CD4-positive, alpha-beta memory T cell (primary cell): Measurements from ENCODE around the gene LRP1B. TPM values are rescaled to one million over a fixed set of nuclear protein-coding genes. Genes with fewer than 3 reads are reported as not detected.

Experiments
- CTCF ChIA-PET: fragments of 350-600 bp; sonication (Branson Sonifier 250); formaldehyde crosslinking; loops from one replicate; lab custom pipeline; 2021; ENCODE audit warnings: inconsistent platforms; ENCODE audit not compliant: partially characterized antibody; lab: Charles Lee
- POLR2A ChIA-PET: fragments of 350-600 bp; sonication (Branson Sonifier 250); formaldehyde crosslinking; loops from one replicate; lab custom pipeline; 2021; ENCODE audit not compliant: partially characterized antibody; lab: Charles Lee
- DNase-seq, 5 donors: peaks; one replicate each; pipeline versions ENCODE4 v3.0.0 to v3.0.0-alpha.2; 2020 to 2022; ENCODE audit warnings: mixed read lengths in 1 of 5
- H3K27ac ChIP-seq: one replicate; pipeline ENCODE4 v1.7.0; 2013; ENCODE audit warnings: low read depth, low read length
- H3K27me3 ChIP-seq: 2 replicates; pipeline ENCODE4 v1.7.0; 2013; ENCODE audit warnings: mild to moderate bottlenecking, low read length, moderate library complexity; ENCODE audit not compliant: insufficient read depth
- H3K36me3 ChIP-seq: 2 replicates; pipeline ENCODE4 v1.7.0; 2013; ENCODE audit warnings: mild to moderate bottlenecking, low read length, moderate library complexity; ENCODE audit not compliant: insufficient read depth
- H3K4me1 ChIP-seq: 2 replicates; pipeline ENCODE4 v1.7.0; 2013; ENCODE audit warnings: mild to moderate bottlenecking, low read length, moderate library complexity; ENCODE audit not compliant: insufficient read depth
- H3K4me3 ChIP-seq, 2 donors: one replicate each; pipeline ENCODE4 v1.7.0; 2013; ENCODE audit warnings: low read length in 2 of 2, mild to moderate bottlenecking in 1 of 2
- H3K9me3 ChIP-seq, 2 donors: one replicate each; pipeline ENCODE4 v1.7.0; 2013; ENCODE audit warnings: low read length in 2 of 2, control low read depth in 1 of 2; ENCODE audit not compliant: control insufficient read depth in 1 of 2
- H3K27ac Mint-ChIP-seq, 7 donors: one replicate each; pipeline ENCODE4 v1.8.0; 2020 to 2021; ENCODE audit warnings: mixed read lengths in 7 of 7, mild to moderate bottlenecking in 6 of 7, inconsistent platforms in 3 of 7, moderate library complexity in 3 of 7
- H3K27me3 Mint-ChIP-seq, 2 donors: one replicate each; pipeline ENCODE4 v1.8.0; 2020 to 2021; ENCODE audit warnings: mixed read lengths in 2 of 2
- H3K36me3 Mint-ChIP-seq, 2 donors: one replicate each; pipeline ENCODE4 v1.8.0; 2020 to 2021; ENCODE audit warnings: mixed read lengths in 2 of 2, inconsistent platforms in 1 of 2, mild to moderate bottlenecking in 1 of 2
- H3K4me1 Mint-ChIP-seq, 4 donors: one replicate each; pipeline ENCODE4 v1.8.0; 2020 to 2021; ENCODE audit warnings: mixed read lengths in 4 of 4, mild to moderate bottlenecking in 1 of 4
- H3K4me3 Mint-ChIP-seq, 8 donors: one replicate each; pipeline ENCODE4 v1.8.0; 2020 to 2021; ENCODE audit warnings: mixed read lengths in 8 of 8, mild to moderate bottlenecking in 7 of 8, moderate library complexity in 6 of 8, inconsistent platforms in 3 of 8
- H3K9me3 Mint-ChIP-seq, 8 donors: one replicate each; pipeline ENCODE4 v1.8.0; 2020 to 2021; ENCODE audit warnings: mixed read lengths in 8 of 8, mild to moderate bottlenecking in 5 of 8, inconsistent platforms in 3 of 8, moderate library complexity in 1 of 8
- intact Hi-C: fragments of 100-400 bp; cut with micrococcal nuclease; formaldehyde crosslinking; loops from one replicate; pipeline ENCODE4 v1.15.1; 2023
- polyA plus RNA-seq, 2 donors: library from polyadenylated mRNA; unstranded; fragments of 300-500 nt; fragmentation: Illumina TruSeq; gene quantifications; one replicate each; pipeline ENCODE4 v1.2.3, GENCODE V29; 2021
- total RNA-seq, 2 experiments: library from RNA; stranded (reverse); gene quantifications; one replicate each; pipeline ENCODE4 v1.2.3, GENCODE V29; 2021

The LRP1B gene
- total and polyA plus RNA-seq, 4 experiments from 2014 or later = not detected

GRCh38 chr2:140929849-140930248 lies 1201.0 kb downstream of the LRP1B start:
- Mint-ChIP-seq H3K9me3 (peaks cover 0 to 27% (median 4%) of the 10 kb centered on the region in 8 donors), H3K36me3 (no peaks in the 10 kb centered on the region), H3K4me1 (no peaks in the 10 kb centered on the region), H3K27me3 (no peaks in the 10 kb centered on the region), H3K27ac (no peak overlapping the region), H3K4me3 (no peak overlapping the region)
- intact Hi-C loops = no loop called here
- H3K4me1 ChIP-seq = no peaks in the 10 kb centered on the region
- POLR2A ChIA-PET = no interaction called here
- no peaks in the 10 kb centered on the region for H3K36me3 ChIP-seq
- H3K27me3 ChIP-seq = no peaks in the 10 kb centered on the region
- H3K4me3 ChIP-seq = no peak overlapping the region
- no peaks in the 10 kb centered on the region for H3K9me3 ChIP-seq
- CTCF ChIA-PET = no interaction called here
- no peak overlapping the region for H3K27ac ChIP-seq
- DNase-seq = no peak

GRCh38 chr2:140918426-140918825 lies 1212.4 kb downstream of the LRP1B start:
- no peaks in the 10 kb centered on the region for H3K27me3 ChIP-seq
- peaks cover 1 to 28% (median 11%) of the 10 kb centered on the region in 8 donors for H3K9me3 Mint-ChIP-seq
- ChIA-PET POLR2A (no interaction called here), CTCF (no interaction called here)
- H3K27ac ChIP-seq = no peak overlapping the region
- H3K4me1 ChIP-seq = no peaks in the 10 kb centered on the region
- H3K36me3 Mint-ChIP-seq = no peaks in the 10 kb centered on the region
- intact Hi-C loops = no loop called here
- no peak for DNase-seq
- H3K27me3 Mint-ChIP-seq = no peaks in the 10 kb centered on the region
- H3K4me1 Mint-ChIP-seq = no peaks in the 10 kb centered on the region
- H3K27ac Mint-ChIP-seq = no peak overlapping the region
- no peak overlapping the region for H3K4me3 ChIP-seq
- peaks cover 0 to 5% of the 10 kb centered on the region in 2 donors for H3K9me3 ChIP-seq
- H3K4me3 Mint-ChIP-seq = no peak overlapping the region
- H3K36me3 ChIP-seq = no peaks in the 10 kb centered on the region

GRCh38 chr2:140916410-140916809 lies 1214.4 kb downstream of the LRP1B start:
- DNase-seq = no peak
- POLR2A ChIA-PET = no interaction called here
- H3K4me3 ChIP-seq = no peak overlapping the region

GRCh38 chr2:140910683-140911082 lies 1220.1 kb downstream of the LRP1B start:
- H3K36me3 ChIP-seq = no peaks in the 10 kb centered on the region
- CTCF ChIA-PET = no interaction called here
- H3K27ac ChIP-seq = no peak overlapping the region
- H3K4me1 ChIP-seq = no peaks in the 10 kb centered on the region
- Mint-ChIP-seq H3K4me1 (no peaks in the 10 kb centered on the region), H3K27ac (no peak overlapping the region), H3K9me3 (peaks cover 0 to 29% (median 13%) of the 10 kb centered on the region in 8 donors), H3K36me3 (no peaks in the 10 kb centered on the region), H3K27me3 (no peaks in the 10 kb centered on the region), H3K4me3 (no peak overlapping the region)
- no peaks in the 10 kb centered on the region for H3K9me3 ChIP-seq
- intact Hi-C loops = no loop called here
- POLR2A ChIA-PET = no interaction called here
- no peak overlapping the region for H3K4me3 ChIP-seq
- H3K27me3 ChIP-seq = no peaks in the 10 kb centered on the region
- no peak for DNase-seq

More at GRCh38 chr2:140916410-140916809, 1214.4 kb downstream of the LRP1B start:
- no peak overlapping the region for H3K27ac Mint-ChIP-seq
- intact Hi-C loops = no loop called here
- no peak overlapping the region for H3K4me3 Mint-ChIP-seq
- no peaks in the 10 kb centered on the region for H3K4me1 ChIP-seq
- H3K9me3 ChIP-seq = peaks cover 0 to 5% of the 10 kb centered on the region in 2 donors
- CTCF ChIA-PET = no interaction called here
- no peaks in the 10 kb centered on the region for H3K36me3 Mint-ChIP-seq
- no peaks in the 10 kb centered on the region for H3K27me3 Mint-ChIP-seq
- H3K4me1 Mint-ChIP-seq = no peaks in the 10 kb centered on the region
- no peak overlapping the region for H3K27ac ChIP-seq
- no peaks in the 10 kb centered on the region for H3K27me3 ChIP-seq
- H3K36me3 ChIP-seq = no peaks in the 10 kb centered on the region
- peaks cover 0 to 28% (median 11%) of the 10 kb centered on the region in 8 donors for H3K9me3 Mint-ChIP-seq

GRCh38 chr2:140905083-140905781 lies 1225.6 kb downstream of the LRP1B start:
- intact Hi-C loops = no loop called here

GRCh38 chr2:140895378-140895777 lies 1235.4 kb downstream of the LRP1B start:
- H3K27ac Mint-ChIP-seq = no peak overlapping the region
- H3K4me1 Mint-ChIP-seq = no peaks in the 10 kb centered on the region
- H3K4me3 ChIP-seq = no peak overlapping the region
- no peak for DNase-seq
- POLR2A ChIA-PET = no interaction called here
- H3K27me3 ChIP-seq = no peaks in the 10 kb centered on the region
- no peaks in the 10 kb centered on the region for H3K36me3 Mint-ChIP-seq
- H3K36me3 ChIP-seq = no peaks in the 10 kb centered on the region
- no peak overlapping the region for H3K4me3 Mint-ChIP-seq
- CTCF ChIA-PET = no interaction called here
- intact Hi-C loops = no loop called here
- H3K9me3 Mint-ChIP-seq = peaks cover 0 to 38% (median 10%) of the 10 kb centered on the region in 8 donors
- no peaks in the 10 kb centered on the region for H3K4me1 ChIP-seq
- no peak overlapping the region for H3K27ac ChIP-seq
- no peaks in the 10 kb centered on the region for H3K9me3 ChIP-seq
- H3K27me3 Mint-ChIP-seq = no peaks in the 10 kb centered on the region

More at GRCh38 chr2:140905083-140905781, 1225.6 kb downstream of the LRP1B start:
- no peak overlapping the region for H3K27ac Mint-ChIP-seq
- no peak for DNase-seq
- Histone ChIP-seq H3K27me3 (no peaks in the 10 kb centered on the region), H3K4me1 (no peaks in the 10 kb centered on the region), H3K4me3 (no peak overlapping the region), H3K9me3 (no peaks in the 10 kb centered on the region), H3K36me3 (no peaks in the 10 kb centered on the region), H3K27ac (no peak overlapping the region)
- H3K36me3 Mint-ChIP-seq = no peaks in the 10 kb centered on the region
- H3K4me1 Mint-ChIP-seq = no peaks in the 10 kb centered on the region
- CTCF ChIA-PET = no interaction called here
- no peaks in the 10 kb centered on the region for H3K27me3 Mint-ChIP-seq
- no peak overlapping the region for H3K4me3 Mint-ChIP-seq
- POLR2A ChIA-PET = no interaction called here
- peaks cover 0 to 17% (median 9%) of the 10 kb centered on the region in 8 donors for H3K9me3 Mint-ChIP-seq

GRCh38 chr2:140893685-140894084 lies 1237.1 kb downstream of the LRP1B start:
- H3K27ac Mint-ChIP-seq = no peak overlapping the region
- peaks cover 0 to 33% (median 11%) of the 10 kb centered on the region in 8 donors for H3K9me3 Mint-ChIP-seq
- no peaks in the 10 kb centered on the region for H3K36me3 Mint-ChIP-seq
- ChIA-PET CTCF (no interaction called here), POLR2A (no interaction called here)
- no peaks in the 10 kb centered on the region for H3K27me3 Mint-ChIP-seq
- DNase-seq = no peak
- H3K36me3 ChIP-seq = no peaks in the 10 kb centered on the region
- peaks cover 0 to 3% of the 10 kb centered on the region in 2 donors for H3K9me3 ChIP-seq
- H3K27ac ChIP-seq = no peak overlapping the region
- no peaks in the 10 kb centered on the region for H3K4me1 ChIP-seq
- no peaks in the 10 kb centered on the region for H3K27me3 ChIP-seq
- no peaks in the 10 kb centered on the region for H3K4me1 Mint-ChIP-seq
- intact Hi-C loops = no loop called here
- H3K4me3 Mint-ChIP-seq = no peak overlapping the region
- H3K4me3 ChIP-seq = no peak overlapping the region
